Activated CD4-positive, CD25-positive, alpha-beta regulatory T cell treated with anti-CD3 and anti-CD28 coated beads, Interleukin-2, amount 50 U/mL, for 24 hours (primary cell): ENCODE measurements around the gene SHC2.
"Not testable (repeated sequence)": the region's sequence is repeated elsewhere in the genome, so short reads cannot be mapped to it uniquely, and the experiment has no call there.

Experiments
- ATAC-seq, 2 donors: fragments of 150-1000 bp; cut with Tn5 transposase; one replicate each; pipeline ENCODE4 v1.10.0; 2021; ENCODE audit warnings: mild to moderate bottlenecking in 1 of 2, moderate library complexity in 1 of 2

The SHC2 gene

DNA sequence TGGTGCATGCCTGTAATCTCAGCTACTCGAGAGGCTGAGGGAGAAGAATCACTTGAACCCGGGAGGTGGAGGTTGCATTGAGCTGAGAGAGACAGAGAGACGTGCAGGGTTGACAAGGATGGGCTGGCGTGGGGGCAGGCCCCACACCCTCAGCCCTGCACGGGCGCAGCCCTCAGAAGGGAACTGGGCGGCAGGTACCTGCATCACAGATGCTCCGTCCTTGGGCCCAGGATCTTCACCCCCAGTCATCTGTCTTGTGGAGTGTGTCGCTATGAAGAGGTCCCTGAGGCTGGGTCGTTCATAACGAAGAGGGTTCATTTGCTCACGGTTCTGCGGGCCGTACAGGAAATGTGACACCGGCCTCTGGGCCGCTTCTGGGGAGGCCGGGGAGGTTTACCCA is 72.1 kb downstream of the SHC2 start:
- ATAC-seq = no peak

DNA sequence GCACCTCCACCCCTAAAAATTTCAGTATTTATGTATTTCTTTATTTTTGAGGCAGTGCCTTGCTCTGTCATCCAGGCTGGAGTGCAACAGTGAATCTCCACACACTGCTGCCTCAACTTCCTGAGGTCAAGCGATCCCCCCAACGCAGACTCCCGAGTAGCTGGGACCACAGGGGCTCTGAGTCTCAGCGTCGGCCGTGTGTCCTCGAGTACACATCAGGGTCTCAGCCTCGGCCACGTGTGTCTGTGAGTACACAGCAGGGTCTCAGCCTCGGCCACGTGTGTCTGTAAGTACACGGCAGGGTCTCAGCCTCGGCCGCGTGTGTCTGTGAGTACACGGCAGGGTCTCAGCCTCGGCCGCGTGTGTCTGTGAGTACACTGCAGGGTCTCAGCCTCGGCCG is 73.1 kb downstream of the SHC2 start:
- no peak for ATAC-seq

DNA sequence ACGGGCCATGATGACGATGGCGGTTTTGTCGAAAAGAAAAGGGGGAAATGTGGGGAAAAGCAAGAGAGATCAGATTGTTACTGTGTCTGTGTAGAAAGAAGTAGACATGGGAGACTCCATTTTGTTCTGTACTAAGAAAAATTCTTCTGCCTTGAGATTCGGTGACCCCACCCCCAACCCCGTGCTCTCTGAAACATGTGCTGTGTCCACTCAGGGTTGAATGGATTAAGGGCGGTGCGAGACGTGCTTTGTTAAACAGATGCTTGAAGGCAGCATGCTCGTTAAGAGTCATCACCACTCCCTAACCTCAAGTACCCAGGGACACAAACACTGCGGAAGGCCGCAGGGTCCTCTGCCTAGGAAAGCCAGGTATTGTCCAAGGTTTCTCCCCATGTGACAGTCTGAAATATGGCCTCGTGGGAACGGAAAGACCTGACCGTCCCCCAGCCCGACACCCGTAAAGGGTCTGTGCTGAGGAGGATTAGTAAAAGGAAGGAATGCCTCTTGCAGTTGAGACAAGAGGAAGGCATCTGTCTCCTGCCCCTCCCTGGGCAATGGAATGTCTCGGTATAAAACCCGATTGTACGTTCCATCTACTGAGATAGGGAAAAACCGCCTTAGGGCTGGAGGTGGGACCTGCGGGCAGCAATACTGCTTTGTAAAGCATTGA is 74.1 kb downstream of the SHC2 start:
- ATAC-seq = not testable (repeated sequence)

DNA sequence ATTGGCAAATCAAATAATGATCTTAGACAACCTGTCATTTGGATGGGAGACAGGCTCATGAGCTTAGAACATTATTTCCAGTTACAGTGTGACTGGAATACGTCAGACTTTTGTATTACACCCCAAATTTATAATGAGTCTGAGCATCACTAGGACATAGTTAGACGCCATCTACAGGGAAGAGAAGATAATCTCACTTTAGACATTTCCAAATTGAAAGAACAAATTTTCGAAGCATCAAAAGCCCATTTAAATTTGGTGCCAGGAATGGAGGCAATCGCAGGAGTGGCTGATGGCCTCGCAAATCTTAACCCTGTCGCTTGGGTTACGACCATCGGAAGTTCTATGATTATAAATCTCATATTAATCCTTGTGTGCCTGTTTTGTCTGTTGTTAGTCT is 74.6 kb downstream of the SHC2 start:
- not testable (repeated sequence) for ATAC-seq

DNA sequence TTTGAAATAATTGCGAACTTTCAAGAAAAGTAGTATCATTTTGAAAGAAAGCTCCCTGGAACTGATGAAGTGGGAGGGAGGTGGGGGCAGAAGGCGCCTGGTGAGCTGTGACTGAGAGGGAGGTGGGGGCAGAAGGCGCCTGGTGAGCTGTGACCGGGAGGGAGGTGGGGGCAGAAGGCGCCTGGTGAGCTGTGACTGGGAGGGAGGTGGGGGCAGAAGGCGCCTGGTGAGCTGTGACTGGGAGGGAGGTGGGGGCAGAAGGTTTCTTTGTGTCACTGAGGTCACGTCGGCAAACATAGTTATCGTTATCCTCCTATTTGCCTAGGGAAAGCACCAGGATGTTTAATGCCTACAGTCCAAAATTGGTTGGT is 76.0 kb downstream of the SHC2 start:
- no peak for ATAC-seq

DNA sequence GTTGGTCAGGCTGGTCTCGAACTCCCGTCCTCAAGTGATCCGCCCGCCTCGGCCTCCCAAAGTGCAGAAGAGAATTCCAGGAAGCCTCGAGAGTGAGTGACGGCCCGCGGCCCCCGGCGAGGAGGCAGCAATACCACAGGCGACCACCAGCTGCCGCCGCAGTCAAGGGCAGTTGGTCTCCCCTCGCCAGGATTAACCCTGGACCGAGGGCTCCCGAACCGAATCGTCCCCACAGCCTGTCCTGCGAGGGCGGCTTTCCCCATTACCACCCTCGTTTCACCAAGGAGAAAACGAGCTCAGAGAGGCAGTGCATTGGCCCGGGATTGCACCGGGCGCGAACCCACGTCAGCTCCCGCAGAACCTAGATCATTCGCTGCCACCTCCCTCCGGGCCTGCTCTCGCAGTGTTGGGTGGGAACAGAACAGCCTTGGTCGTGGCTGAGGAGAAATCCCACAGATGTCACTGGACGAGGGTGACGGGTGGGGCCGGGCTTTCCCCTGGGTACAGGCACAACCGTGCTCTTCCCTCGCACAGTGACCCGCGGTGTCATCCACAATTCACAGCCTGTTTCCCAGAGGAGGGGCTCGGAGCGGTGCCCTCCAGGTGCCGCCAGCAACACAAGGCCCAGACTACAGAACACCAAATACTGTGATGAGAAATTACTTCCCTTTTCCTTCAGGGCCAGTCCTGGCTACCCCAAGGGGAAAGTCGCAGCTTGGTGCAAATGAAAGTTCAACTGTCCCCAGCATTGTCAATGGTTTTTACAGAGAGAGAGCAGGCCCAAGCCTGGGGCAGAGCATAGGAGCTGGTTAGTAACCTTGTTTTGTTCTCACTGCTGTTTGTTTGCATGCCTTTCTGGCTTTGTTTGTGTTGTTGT is 76.7 kb downstream of the SHC2 start:
- no peak for ATAC-seq

DNA sequence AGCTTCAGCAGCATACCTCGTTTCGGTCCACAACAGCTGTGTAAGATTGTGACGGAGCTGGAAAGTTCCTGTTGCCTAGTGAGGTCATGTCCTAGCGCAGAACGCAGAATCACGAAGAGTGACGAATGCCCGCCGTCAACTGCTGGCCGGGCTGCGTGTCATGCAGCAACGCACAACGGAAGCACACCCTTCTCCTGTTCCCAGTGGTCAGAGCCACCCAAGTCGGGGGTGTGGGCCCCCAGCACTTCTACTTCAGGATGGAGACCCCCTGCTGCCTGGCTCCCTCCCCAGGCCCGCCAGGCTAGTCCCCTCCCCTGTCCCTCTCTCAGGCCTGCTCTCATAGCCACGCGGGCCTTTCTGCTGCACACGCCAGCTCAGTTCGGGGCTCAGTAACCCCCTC is 77.8 kb downstream of the SHC2 start:
- no peak for ATAC-seq

DNA sequence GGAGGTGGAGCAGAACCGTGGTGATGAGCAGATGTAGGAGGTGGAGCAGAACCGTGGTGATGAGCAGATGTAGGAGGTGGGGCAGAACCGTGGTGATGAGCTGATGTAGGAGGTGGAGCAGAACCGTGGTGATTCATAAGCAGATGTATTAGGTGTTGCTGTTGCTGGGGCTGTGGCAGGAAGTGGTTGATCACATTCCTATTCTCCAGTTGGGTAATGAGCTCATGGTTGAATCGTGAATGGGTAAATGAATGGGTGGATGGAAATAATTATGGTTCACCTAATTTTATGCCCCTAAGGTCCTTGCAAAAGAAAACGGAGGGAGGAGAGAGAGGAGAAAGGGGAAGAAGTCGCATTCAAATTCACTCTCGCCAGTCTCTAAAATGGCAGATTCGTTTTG is 78.3 kb downstream of the SHC2 start:
- ATAC-seq = peak; percentile 99

DNA sequence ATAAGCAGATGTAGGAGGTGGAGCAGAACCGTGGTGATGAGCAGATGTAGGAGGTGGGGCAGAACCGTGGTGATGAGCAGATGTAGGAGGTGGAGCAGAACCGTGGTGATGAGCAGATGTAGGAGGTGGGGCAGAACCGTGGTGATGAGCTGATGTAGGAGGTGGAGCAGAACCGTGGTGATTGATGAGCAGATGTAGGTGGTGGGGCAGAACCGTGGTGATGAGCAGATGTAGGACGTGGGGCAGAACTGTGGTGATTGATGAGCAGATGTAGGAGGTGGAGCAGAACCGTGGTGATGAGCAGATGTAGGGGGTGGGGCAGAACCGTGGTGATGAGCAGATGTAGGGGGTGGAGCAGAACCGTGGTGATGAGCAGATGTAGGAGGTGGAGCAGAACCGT is 78.9 kb downstream of the SHC2 start:
- not testable (repeated sequence) for ATAC-seq

DNA sequence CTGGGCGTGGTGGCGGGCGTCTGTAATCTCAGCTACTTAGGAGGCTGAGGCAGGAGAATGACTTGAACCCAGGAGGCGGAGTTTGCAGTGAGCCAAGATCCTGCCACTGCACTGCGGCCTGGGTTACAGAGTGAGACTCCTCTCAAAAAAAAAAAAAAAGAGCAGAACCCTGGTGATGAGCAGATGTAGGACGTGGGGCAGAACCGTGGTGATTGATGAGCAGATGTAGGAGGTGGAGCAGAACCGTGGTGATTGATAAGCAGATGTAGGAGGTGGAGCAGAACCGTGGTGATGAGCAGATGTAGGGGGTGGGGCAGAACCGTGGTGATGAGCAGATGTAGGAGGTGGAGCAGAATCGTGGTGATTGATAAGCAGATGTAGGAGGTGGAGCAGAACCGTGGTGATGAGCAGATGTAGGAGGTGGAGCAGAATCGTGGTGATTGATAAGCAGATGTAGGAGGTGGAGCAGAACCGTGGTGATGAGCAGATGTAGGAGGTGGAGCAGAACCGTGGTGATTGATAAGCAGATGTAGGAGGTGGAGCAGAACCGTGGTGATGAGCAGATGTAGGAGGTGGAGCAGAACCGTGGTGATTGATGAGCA is 80.1 kb downstream of the SHC2 start:
- not testable (repeated sequence) for ATAC-seq

DNA sequence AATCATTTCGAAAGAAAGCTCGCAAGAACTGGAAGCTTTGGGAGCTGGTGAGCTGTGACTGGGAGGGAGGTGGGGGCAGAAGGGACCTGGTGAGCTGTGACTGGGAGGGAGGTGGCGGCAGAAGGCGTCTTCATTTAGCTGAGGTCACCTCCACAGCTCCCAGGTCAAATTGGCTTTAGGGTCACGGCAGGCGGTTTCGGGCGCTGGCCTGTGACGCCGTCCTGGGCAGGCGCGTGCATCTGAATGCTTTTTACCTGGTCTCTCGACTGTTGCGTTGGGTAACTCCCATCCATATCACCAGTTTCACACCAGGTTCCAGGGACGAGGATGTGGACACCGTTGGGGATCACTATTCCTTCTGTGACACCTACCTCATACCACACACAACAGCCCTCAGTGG is 81.0 kb downstream of the SHC2 start:
- no peak for ATAC-seq

DNA sequence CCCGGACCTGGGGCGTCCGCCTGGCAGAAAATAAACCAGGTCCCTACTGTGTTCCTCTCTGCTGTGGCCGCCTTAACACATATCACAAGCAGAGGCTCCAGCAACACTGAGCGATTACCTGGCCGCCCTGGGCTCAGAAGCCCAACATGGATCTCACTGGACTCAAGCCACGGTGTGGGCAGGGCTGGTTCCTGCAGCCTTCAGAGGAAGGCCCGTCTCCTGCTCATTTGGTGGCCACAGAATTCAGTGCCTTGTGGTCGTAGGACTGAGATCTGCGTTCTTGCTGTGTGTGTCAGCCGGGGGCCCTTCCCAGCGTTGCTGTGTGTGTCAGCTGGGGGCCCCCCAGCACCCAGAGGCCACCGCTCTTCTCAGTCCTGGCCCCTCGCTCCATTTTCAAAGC is 82.1 kb downstream of the SHC2 start:
- ATAC-seq = no peak

DNA sequence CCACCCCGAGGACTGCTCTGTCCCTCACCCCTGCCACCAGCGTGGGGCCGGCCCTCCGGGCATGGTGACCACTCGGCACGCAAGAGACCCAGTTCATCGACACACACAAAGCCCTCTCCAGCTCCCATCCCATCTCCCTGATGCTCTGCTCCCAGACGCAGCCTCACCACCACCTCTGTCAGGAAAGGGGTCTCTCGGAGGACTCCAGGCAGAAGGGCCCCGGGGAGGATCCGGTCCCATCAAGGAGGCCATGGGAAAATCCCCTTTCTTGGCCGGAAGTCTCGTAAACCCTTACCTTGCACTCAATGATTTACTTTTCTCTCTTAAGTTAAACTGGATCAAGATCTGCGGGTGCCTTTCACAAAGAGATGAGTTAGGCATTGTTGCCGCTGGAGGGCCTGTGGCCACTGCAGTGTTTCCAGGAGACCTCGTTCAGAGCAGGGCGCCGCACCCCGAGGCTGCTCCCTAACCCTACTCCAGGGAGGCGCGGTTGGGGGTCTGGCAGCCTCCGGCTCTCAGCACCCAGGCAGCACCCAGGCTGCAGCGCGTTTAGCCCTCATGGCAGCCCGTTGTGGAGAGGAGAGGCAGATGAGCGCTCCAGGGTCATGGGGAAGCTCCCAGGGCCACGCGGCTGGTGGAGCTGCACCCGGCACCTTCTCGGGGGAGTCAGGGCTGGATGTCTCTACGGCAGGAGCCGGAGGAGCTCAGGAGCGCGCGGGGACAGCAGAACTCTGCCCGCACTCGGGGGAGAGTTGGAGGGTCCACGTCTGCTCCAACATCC is 82.8 kb downstream of the SHC2 start:
- ATAC-seq = no peak

DNA sequence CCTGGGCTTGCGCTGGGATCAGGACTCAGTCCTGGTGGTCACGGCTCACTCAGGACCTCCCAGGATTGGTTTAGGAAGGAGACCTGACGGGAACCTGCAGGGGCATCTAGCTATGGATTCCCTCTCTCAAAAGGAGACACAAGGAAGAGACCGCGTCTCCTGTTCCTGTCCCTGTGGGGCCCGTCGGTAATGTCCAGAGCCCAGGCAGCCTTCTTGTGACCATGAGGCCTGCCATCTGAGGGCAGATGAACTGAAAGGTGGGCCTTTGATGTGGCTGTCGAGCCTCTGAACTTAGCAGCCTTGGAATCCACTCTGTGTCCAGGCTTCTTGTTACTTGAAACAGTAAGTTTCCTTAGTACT is 84.7 kb downstream of the SHC2 start:
- no peak for ATAC-seq

DNA sequence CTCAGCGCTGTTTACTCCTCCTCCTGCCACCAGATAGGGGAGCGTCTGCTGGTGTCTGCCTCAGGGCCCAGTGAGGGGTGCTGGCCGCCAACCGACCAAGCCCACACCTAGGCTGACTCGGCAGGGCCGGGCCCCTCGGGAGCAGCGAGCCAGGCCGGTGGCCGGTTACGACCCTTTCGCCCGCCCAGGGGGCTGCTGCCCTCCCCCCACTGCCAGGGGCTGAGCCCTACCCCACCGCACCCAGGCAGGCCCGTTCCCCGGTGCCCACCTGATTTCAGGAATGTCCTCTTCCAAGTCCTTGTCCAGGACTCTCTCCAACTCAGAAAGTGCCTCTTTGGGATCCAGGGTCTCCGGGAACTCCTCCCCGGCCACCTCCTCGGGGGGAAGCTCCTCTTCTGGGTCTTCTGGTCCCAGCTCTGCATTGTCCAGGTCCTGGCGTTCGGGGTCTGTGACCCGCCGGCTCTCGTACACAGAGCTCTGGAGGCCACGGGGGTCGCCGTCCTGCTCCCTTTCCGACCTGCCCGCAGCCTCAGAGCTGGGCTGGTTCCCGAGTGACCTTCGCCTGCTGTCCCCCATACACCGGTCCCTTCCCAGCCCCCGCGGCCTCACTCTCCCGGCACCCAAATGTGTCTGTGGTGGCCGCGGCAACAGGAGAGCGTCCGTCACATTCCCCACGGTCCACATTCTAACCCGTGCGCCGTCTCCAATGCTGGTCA is 85.3 kb downstream of the SHC2 start:
- ATAC-seq = no peak

DNA sequence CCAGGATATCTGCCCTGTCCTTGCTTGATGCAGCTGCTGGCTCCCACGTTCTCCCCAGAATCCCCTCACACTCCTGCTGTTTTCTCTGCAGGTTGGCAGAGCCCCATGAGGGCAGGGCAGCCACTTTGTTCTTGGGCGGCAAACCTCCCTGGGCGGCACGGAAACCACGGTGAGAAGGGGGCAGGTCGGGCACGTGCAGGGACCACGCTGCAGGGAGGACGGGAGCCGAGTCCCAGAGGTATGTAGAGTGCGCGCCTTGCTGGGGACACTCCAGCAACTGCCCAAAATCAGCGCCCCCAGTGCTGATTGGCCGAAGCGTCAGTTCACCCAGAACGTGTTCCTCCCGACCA is 86.0 kb downstream of the SHC2 start:
- ATAC-seq = no peak

DNA sequence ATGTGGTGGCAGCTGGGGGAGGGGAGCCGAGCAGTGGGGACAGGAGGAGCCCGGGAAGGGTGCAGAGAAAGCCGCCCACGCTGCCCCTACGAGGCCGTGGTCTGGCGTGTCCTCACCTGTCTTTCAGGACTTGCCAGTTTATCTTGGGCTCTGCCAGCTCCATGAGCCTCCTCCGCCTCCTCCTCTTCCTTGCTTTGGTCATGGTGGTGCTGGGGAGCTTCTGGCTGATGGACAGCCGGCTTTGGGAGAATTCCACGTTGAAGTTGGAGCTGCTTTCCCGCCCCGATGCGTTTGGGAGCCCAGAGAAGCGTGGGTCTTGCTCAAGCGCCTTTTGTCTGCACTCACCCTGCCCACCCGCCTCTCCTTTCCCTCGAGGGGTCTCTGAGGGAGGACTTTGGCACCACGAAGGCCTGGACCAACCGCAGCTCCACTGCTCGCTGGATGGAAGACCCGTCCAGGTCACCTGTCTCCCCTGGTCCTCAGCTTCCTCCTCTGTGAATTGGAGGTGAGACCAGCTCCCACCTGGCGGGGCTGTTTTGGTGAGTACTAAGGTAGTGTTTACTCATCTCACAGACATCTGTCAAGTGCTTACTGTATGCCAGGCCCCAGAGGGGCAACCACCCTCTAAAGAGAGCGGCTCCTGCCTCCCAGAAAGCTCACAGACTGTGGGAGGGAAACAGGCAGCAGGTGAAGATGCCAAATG is 86.5 kb downstream of the SHC2 start:
- no peak for ATAC-seq

DNA sequence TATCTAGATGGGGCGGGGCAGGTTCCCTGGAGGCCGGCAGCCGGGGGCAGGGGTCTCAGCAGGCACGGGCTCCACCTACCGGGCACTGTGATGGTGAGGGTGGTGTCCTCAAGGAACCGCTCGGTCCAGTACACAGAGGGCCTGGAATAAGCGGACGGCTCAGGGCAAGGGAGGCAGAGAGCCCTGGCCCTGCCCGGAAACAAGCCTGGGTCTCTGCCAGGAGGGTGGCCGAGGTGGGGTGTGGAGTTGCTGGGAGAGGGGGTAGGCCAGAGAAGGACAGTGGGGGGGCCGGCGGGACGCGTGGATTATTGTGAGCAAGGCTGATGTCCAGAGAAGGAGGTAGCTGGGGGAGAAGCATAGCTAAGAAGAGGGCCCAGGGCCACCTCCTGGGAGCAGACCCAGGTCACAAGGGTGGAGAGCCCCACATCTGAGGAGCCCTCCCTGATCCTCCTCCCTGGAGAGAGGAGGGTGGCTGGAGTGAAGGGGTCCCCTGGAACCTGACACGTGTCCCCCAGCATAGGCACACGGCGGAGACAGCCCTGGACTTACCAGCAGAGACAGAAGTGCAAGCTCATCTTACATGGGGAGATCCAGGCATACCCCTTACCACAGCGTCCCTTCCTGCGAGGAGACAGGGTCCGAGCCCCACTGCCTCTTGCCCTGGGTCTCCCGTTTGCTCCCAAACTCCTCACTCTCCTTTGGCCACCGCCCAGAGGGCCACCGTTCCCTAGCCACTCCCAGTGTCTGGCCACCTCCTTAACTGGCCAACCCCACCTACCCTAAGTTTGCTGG is 87.2 kb downstream of the SHC2 start:
- ATAC-seq = no peak

DNA sequence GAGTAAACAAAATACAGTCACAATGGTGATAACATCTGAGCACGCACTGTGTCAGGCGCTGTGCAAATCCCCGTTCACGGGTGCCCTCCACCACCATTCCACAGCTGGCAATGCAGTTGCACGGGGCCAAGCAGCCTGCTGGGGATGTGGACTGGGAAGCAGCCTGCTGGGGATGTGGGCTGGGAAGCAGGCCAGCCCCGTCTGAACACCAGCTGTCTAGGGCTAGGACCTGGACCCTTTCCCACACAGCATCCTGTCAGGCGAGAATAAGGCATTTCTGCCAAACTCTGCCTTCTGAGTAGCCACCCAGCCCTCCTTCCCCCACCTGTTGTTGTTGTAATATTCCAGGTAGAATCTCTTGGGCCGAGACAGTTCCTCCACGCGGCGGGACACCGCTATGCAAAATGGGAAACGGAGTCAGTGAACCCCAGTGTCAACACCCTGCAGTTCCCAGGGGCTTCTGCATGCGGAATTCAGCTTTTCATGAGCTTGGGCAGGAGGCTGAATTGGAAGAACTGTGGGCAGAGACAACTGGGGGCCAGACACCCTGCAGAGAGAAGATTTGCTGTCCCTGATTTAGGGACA is 88.4 kb downstream of the SHC2 start:
- no peak for ATAC-seq

DNA sequence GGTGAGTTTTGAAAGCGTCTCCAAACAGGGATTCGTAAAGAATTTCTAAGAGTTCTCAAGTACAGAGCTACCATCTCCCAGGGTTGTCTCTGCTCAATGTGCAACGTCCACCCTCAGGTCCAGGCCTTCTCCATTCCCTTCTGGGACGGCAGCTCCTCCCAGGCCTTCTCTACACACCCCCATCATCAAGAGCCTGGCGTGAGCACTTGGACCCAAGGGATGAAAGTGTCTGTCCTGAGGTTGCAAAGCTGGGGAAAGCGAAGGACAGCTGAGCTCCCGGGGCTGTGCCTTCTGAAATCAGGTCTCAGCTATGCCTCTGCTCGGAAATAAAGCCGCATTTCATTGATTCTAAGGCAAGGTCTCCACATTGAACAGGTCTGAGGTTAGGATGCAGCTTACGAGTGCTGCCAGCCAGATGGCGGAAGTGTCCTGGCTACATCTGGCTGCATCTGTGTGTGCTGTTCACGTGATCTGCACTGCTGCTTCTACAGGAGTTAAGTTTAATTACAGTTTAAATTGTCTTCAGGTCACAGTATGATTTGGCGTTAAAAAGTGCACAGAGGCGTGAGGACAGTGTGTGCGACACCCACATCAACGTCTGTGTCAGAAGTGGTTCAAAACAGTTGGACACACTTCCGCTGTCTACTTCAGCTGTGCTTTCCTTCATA is 89.2 kb downstream of the SHC2 start:
- ATAC-seq = no peak
